WERI-Rb-1 (cell line): Measurements from ENCODE around the gene TIMM17A.
"Not testable (repeated sequence)": the region's sequence is repeated elsewhere in the genome, so short reads cannot be mapped to it uniquely, and the experiment has no call there.

Source experiments
- DNase-seq: peaks from one replicate; pipeline ENCODE4 v3.0.0-alpha.2; 2020
- H3K27ac ChIP-seq: fragments of 250-450 bp; sonication (Bioruptor Pico); 2 replicates; pipeline ENCODE4 v1.5.1; 2020; ENCODE audit warnings: mild to moderate bottlenecking, moderate library complexity
- H3K27me3 ChIP-seq: fragments of 250-450 bp; sonication (Bioruptor Pico); 2 replicates; pipeline ENCODE4 v1.5.1; 2021; ENCODE audit warnings: mild to moderate bottlenecking, low read depth, moderate library complexity; ENCODE audit not compliant: insufficient read depth, severe bottlenecking
- H3K36me3 ChIP-seq: fragments of 250-450 bp; sonication (Bioruptor Pico); 2 replicates; pipeline ENCODE4 v1.5.1; 2020; ENCODE audit warnings: mild to moderate bottlenecking, moderate library complexity
- H3K4me3 ChIP-seq: 2 replicates; pipeline ENCODE4 v1.5.1; 2011; ENCODE audit warnings: low read depth, mild to moderate bottlenecking, control low read depth, low read length
- H3K9me3 ChIP-seq: fragments of 250-450 bp; sonication (Bioruptor Pico); 2 replicates; pipeline ENCODE4 v1.5.1; 2021; ENCODE audit warnings: mild to moderate bottlenecking, moderate library complexity; ENCODE audit not compliant: severe bottlenecking
- CTCF ChIP-seq: IDR thresholded peaks from 2 replicates; pipeline ENCODE4 v1.5.1; 2011; ENCODE audit warnings: low read depth, mild to moderate bottlenecking, control low read depth, inconsistent platforms, low read length

The TIMM17A gene

DNA sequence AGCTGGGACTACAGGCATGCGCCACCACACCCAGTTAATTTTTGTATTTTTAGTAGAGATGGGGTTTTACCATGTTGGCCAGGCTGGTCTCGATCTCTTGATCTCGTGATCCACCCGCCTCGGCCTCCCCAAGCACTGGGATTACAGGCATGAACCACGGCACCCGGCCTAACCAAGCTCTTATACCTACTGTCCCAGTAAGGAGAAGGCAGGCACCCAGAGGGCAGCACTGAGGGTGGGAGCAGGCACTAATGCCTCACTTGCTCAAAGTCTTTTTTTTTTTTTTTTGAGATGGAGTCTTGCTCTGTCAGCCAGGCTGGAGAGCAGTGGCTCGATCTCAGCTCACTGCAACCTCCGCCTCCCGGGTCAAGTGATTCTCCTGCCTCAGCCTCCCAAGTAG lies 15.0 kb upstream of the TIMM17A start:
- DNase-seq, result peak; percentile 78

GRCh38 chr1:201941420-201942128 lies 13.7 kb upstream of the TIMM17A start:
- H3K27me3 ChIP-seq, result no peaks in the 10 kb centered on the region
- no peaks in the 10 kb centered on the region for H3K36me3 ChIP-seq
- H3K9me3 ChIP-seq, result no peaks in the 10 kb centered on the region
- peak overlapping the region; percentile 82 for H3K27ac ChIP-seq
- DNase-seq, result peak; percentile 100
- TF ChIP-seq CTCF, result peak; percentile 55
- H3K4me3 ChIP-seq, result peak overlapping the region; percentile 32

More for the DNA sequence above, 15.0 kb upstream of the TIMM17A start:
- H3K9me3 ChIP-seq, H3K36me3 ChIP-seq, H3K27me3 ChIP-seq, H3K4me3 ChIP-seq: not testable (repeated sequence)
- peak; percentile 21; the same call in 1 of the 2 replicates for TF ChIP-seq CTCF
- peak overlapping the region; percentile 82 for H3K27ac ChIP-seq

DNA sequence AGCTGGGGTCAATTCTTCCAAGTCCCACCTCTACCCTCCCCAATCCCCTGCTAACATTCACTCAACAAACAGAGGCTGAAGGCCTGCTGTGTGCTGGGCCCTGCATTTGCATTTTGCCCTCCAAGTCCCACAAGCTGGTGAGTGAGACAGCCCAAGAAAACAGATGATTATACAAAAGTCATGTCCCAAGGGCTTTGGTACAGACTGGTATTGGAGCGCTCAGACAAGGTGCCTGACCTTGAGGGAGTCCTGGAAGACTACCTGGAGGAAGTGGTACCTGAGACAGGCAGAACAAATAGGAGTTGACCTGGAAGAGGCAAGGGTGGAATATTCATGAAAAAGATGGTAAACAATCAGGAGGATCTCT lies 13.2 kb upstream of the TIMM17A start:
- Histone ChIP-seq H3K4me3 (peak overlapping the region; percentile 32), H3K27ac (peak overlapping the region; percentile 82), H3K27me3 (no peaks in the 10 kb centered on the region), H3K36me3 (no peaks in the 10 kb centered on the region), H3K9me3 (no peaks in the 10 kb centered on the region)
- DNase-seq, result no peak
- TF ChIP-seq CTCF, result no peak

DNA sequence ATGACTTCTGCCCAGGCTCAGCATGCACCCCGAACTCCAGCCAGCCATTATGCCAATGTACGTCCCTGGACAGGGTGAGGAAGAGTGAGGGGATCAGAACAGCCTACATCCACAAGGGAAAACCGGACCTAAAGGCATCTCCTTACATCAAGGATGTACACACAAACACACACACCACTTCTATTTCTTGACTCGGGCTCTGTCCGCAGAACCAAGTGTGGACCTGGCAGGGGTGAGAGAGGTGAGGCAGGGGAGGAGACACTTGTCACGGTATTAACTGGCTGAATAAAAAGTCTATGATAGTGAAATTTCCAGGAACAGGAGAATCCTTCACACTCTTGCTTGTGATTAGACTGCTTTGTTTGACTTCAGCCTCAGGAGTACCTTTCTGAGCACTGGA lies 11.3 kb upstream of the TIMM17A start:
- no peak overlapping the region; the same call in 1 of the 2 replicates for H3K4me3 ChIP-seq
- H3K9me3 ChIP-seq, result no peaks in the 10 kb centered on the region
- DNase-seq, result no peak
- no peaks in the 10 kb centered on the region for H3K27me3 ChIP-seq
- no peaks in the 10 kb centered on the region for H3K36me3 ChIP-seq
- TF ChIP-seq CTCF, result no peak
- peak overlapping the region; percentile 82; the same call in 1 of the 2 replicates for H3K27ac ChIP-seq

- Histone ChIP-seq H3K4me3 (peak overlapping the region; percentile 71), H3K27me3 (no peaks in the 10 kb centered on the region), H3K27ac (no peak overlapping the region), H3K9me3 (no peaks in the 10 kb centered on the region), H3K36me3 (no peaks in the 10 kb centered on the region)
- TF ChIP-seq CTCF, result no peak
- no peak for DNase-seq
These were observed 10.7 kb upstream of the TIMM17A start for GRCh38 chr1:201944639-201945038.

DNA sequence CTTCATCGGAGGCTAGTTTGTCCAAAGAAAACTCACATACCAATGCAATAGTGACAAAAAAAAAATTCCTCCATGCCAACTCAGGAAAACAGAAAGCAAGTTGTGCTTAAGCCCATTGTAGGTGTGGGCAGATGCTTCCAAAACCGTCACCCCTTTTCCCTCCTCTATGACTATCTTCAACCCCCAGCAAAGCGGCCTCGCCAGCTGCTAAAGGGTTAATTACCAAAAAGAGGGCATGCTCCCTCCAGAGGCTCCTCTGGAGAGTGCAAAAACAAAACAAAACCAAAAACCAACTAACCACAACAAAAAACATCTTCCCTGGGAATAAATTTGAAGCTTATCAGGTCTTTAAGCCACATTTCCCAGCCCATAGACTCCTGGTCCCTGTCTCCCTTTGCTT lies 10.1 kb upstream of the TIMM17A start:
- H3K36me3 ChIP-seq, result no peaks in the 10 kb centered on the region
- no peaks in the 10 kb centered on the region for H3K9me3 ChIP-seq
- H3K27me3 ChIP-seq, result no peaks in the 10 kb centered on the region
- no peak overlapping the region for H3K27ac ChIP-seq
- peak overlapping the region; percentile 71 for H3K4me3 ChIP-seq
- TF ChIP-seq CTCF, result peak; percentile 36
- no peak for DNase-seq
